ENCODE measurements around the gene IGFBP3.
"Not testable (repeated sequence)": the region's sequence is repeated elsewhere in the genome, so short reads cannot be mapped to it uniquely, and the experiment has no call there.

Gene IGFBP3

GRCh38 chr7:45920502-45921380 is at the start of gene IGFBP3:
IGFBP3 (minus strand) TSS chr7:45921272; CDS start chr7:45921140, 132 bp downstream.
- DNase-seq = peak; percentile 71

GRCh38 chr7:45970454-45970853 is 49.4 kb upstream of the IGFBP3 start:
- DNase-seq = no peak

- no peak for DNase-seq
Observed at GRCh38 chr7:45969940-45970339, 48.9 kb upstream of the IGFBP3 start.

- DNase-seq = no peak
Observed at GRCh38 chr7:45968856-45969541, 47.9 kb upstream of the IGFBP3 start.

- no peak for DNase-seq
Observed at GRCh38 chr7:45968312-45968711, 47.2 kb upstream of the IGFBP3 start.

- DNase-seq = no peak
Observed at GRCh38 chr7:45967591-45968157, 46.6 kb upstream of the IGFBP3 start.

GRCh38 chr7:45962861-45963260 is 41.8 kb upstream of the IGFBP3 start:
- DNase-seq = no peak

GRCh38 chr7:45957721-45958120 is 36.6 kb upstream of the IGFBP3 start:
- DNase-seq = no peak

GRCh38 chr7:45955286-45955685 is 34.2 kb upstream of the IGFBP3 start:
- no peak for DNase-seq

GRCh38 chr7:45953055-45953454 is 32.0 kb upstream of the IGFBP3 start:
- DNase-seq = not testable (repeated sequence)

GRCh38 chr7:45944058-45944457 is 23.0 kb upstream of the IGFBP3 start:
- DNase-seq = no peak

- DNase-seq = no peak
Observed at GRCh38 chr7:45940939-45941338, 19.9 kb upstream of the IGFBP3 start.

GRCh38 chr7:45940237-45940781 is 19.2 kb upstream of the IGFBP3 start:
- not testable (repeated sequence) for DNase-seq

- DNase-seq = no peak
Observed at GRCh38 chr7:45939574-45939973, 18.5 kb upstream of the IGFBP3 start.

- DNase-seq = no peak
Observed at GRCh38 chr7:45938626-45939302, 17.7 kb upstream of the IGFBP3 start.

- no peak for DNase-seq
Observed at GRCh38 chr7:45937862-45938261, 16.8 kb upstream of the IGFBP3 start.

GRCh38 chr7:45937301-45937700 is 16.2 kb upstream of the IGFBP3 start:
- no peak for DNase-seq

GRCh38 chr7:45930967-45931366 is 9.9 kb upstream of the IGFBP3 start:
- no peak for DNase-seq

GRCh38 chr7:45927721-45928120 is 6.6 kb upstream of the IGFBP3 start:
- DNase-seq = no peak

GRCh38 chr7:45924283-45924682 is 3.2 kb upstream of the IGFBP3 start:
- DNase-seq = peak; percentile 34

GRCh38 chr7:45923818-45924217 is 2.7 kb upstream of the IGFBP3 start:
- no peak for DNase-seq

- peak; percentile 53 for DNase-seq
Observed at GRCh38 chr7:45923290-45923689, 2.2 kb upstream of the IGFBP3 start.

- no peak for DNase-seq
Observed at GRCh38 chr7:45922810-45923209, 1.7 kb upstream of the IGFBP3 start.

All from GOT3 (cell line).